Natural killer cell (primary cell): ENCODE data around the gene TES. TPM values are rescaled to one million over a fixed set of nuclear protein-coding genes. Genes with fewer than 3 reads are reported as not detected.

Experiments
- ATAC-seq, 3 donors: fragments of 150-1000 bp in 2 of 3; fragments of 200-7000 bp in 1 of 3; cut with Tn5 transposase; 1 replicate in 1 of 3; 2 replicates in 2 of 3; pipeline ENCODE4 v1.10.0; 2021; ENCODE audit warnings: mild to moderate bottlenecking in 2 of 3, moderate library complexity in 2 of 3
- DNase-seq, 2 donors: peaks; one replicate each; pipeline versions ENCODE4 v3.0.0 to v3.0.0-alpha.2; 2013 to 2021; ENCODE audit warnings: mixed read lengths in 1 of 2
- H3K27ac ChIP-seq: one replicate; pipeline ENCODE4 v1.5.1; 2013; ENCODE audit warnings: mild to moderate bottlenecking, low read length
- H3K27me3 ChIP-seq: one replicate; pipeline ENCODE4 v1.6.1; 2013; ENCODE audit warnings: low read length; ENCODE audit not compliant: control insufficient read depth, insufficient read depth
- H3K36me3 ChIP-seq: one replicate; pipeline ENCODE4 v1.6.1; 2013; ENCODE audit warnings: low read length; ENCODE audit not compliant: control insufficient read depth, insufficient read depth
- H3K4me1 ChIP-seq: one replicate; pipeline ENCODE4 v1.6.1; 2013; ENCODE audit warnings: low read length; ENCODE audit not compliant: control insufficient read depth, insufficient read depth
- H3K4me3 ChIP-seq: one replicate; pipeline ENCODE4 v1.5.1; 2013; ENCODE audit warnings: low read length
- H3K9me3 ChIP-seq: one replicate; pipeline ENCODE4 v1.6.1; 2013; ENCODE audit warnings: low read length; ENCODE audit not compliant: control insufficient read depth, insufficient read depth
- H3K27ac Mint-ChIP-seq, 2 donors: one replicate each; pipeline ENCODE4 v1.8.0; 2022; ENCODE audit warnings: mild to moderate bottlenecking in 2 of 2, mixed read lengths in 2 of 2, moderate library complexity in 1 of 2
- H3K27me3 Mint-ChIP-seq, 2 donors: one replicate each; pipeline ENCODE4 v1.8.0; 2022; ENCODE audit warnings: low read depth in 2 of 2, mixed read lengths in 2 of 2
- H3K36me3 Mint-ChIP-seq: one replicate; pipeline ENCODE4 v1.8.0; 2022; ENCODE audit warnings: mixed read lengths
- H3K4me1 Mint-ChIP-seq, 2 donors: one replicate each; pipeline ENCODE4 v1.8.0; 2022; ENCODE audit warnings: mixed read lengths in 2 of 2
- H3K4me3 Mint-ChIP-seq: one replicate; pipeline ENCODE4 v1.8.0; 2022; ENCODE audit warnings: mild to moderate bottlenecking, moderate library complexity, mixed read lengths
- H3K9me3 Mint-ChIP-seq, 2 donors: one replicate each; pipeline ENCODE4 v1.8.0; 2022; ENCODE audit warnings: mixed read lengths in 2 of 2
- WGBS: methylation state at CpG from one replicate; pipeline ENCODE4 v1.1.7; 2013; ENCODE audit warnings: missing lambda C conversion rate; ENCODE audit not compliant: insufficient coverage; 5-methylcytosine and 5-hydroxymethylcytosine counted together
- intact Hi-C: fragments of 100-400 bp; cut with micrococcal nuclease; formaldehyde crosslinking; loops from one replicate; pipeline ENCODE4 v1.14.2; 2022
- total RNA-seq, 4 donors: library from RNA; stranded (reverse); fragments of 120-200 nt in 1 of 4; gene quantifications; one replicate each; pipeline versions ENCODE4 v1.2.3 to v1.2.4, GENCODE V29; 2013 to 2022
- TF ChIP-seq, protein P1 (sequence below): fragments of 200-600 bp; IDR thresholded peaks from one replicate; pipeline ENCODE4 v1.8.0; 2022; ENCODE audit warnings: antibody characterized with exemption

Gene TES
- total RNA-seq, 3 donors from 2014 or later (not counting 1 experiment from before 2014, with no cell fraction given): 220 to 269 (median 227) TPM

DNA sequence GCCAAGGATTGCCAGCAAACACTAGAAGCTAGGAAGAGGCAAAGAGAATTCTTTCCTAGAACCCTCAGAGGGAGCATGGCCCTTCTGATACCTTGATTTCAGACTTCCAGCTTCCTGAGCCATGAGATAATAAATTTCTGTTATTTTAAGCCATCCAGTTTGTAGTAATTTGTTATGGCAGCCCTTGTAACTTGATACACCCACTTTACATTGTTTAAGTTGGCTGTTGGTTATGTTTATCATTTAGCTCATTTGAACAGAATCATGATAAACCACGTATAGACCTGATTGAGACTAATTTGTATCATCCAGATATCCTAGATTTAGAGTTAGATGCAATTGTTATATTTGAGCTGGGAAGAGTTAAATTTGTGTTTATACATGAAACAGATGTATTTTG, 9.4 kb upstream of the TES start:
- Mint-ChIP-seq H3K27me3 (peaks cover 3 to 7% of the 10 kb centered on the region in 2 donors), H3K4me3 (no peak overlapping the region), H3K9me3 (no peaks in the 10 kb centered on the region), H3K27ac (no peak overlapping the region), H3K4me1 (no peaks in the 10 kb centered on the region), H3K36me3 (no peaks in the 10 kb centered on the region)
- no peak overlapping the region for H3K4me3 ChIP-seq
- H3K4me1 ChIP-seq: no peaks in the 10 kb centered on the region
- TF ChIP-seq, protein P1, sequence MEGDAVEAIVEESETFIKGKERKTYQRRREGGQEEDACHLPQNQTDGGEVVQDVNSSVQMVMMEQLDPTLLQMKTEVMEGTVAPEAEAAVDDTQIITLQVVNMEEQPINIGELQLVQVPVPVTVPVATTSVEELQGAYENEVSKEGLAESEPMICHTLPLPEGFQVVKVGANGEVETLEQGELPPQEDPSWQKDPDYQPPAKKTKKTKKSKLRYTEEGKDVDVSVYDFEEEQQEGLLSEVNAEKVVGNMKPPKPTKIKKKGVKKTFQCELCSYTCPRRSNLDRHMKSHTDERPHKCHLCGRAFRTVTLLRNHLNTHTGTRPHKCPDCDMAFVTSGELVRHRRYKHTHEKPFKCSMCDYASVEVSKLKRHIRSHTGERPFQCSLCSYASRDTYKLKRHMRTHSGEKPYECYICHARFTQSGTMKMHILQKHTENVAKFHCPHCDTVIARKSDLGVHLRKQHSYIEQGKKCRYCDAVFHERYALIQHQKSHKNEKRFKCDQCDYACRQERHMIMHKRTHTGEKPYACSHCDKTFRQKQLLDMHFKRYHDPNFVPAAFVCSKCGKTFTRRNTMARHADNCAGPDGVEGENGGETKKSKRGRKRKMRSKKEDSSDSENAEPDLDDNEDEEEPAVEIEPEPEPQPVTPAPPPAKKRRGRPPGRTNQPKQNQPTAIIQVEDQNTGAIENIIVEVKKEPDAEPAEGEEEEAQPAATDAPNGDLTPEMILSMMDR: no peak
- ATAC-seq (no peak), DNase-seq (no peak)
- intact Hi-C loops: no loop called here
- no peaks in the 10 kb centered on the region for H3K9me3 ChIP-seq
- WGBS: 100% methylated on average over 1 of the region's 1 CpG
- no peaks in the 10 kb centered on the region for H3K27me3 ChIP-seq
- no peaks in the 10 kb centered on the region for H3K36me3 ChIP-seq
- no peak overlapping the region for H3K27ac ChIP-seq

DNA sequence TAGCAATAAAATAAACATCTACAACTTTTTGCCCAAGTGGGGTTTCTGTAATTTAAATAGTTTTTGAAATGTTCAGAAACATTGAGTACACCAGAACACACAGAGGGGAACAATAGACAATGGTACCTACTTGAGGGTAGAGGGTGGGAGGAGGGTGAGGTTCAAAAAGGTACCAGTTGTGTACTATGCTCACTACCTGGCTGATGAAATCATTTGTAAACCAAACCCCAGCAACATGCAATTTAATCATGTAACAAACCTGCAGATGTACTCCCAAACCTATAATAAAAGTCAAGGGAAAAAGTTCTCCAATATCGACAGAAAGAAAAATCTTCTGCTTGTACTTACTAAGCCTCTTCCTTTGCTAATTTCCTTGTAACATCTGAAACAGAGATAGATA, 4.2 kb upstream of the TES start:
- no peaks in the 10 kb centered on the region for H3K9me3 Mint-ChIP-seq

DNA sequence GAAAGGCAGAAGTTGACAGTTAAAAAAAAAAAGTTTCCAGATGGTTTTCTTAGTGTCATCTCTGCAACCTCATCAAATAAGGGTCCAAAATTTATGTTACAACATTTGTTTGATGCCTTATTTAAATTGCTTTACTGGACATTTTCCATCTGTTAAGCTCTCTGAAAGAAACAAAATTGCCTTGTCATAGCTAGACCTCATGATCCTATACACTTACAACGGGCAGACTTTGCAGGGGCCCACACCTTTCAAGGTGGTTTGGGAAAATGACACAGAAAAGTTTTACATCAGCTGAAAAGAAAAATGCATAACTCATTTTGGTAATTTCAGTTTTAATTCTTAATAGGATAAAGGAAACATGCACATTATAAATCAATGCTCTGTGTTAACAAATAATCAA, 1.4 kb upstream of the TES start:
- Histone ChIP-seq H3K4me3 (no peak overlapping the region), H3K27me3 (no peaks in the 10 kb centered on the region), H3K27ac (no peak overlapping the region), H3K4me1 (peaks cover 8% of the 10 kb centered on the region), H3K9me3 (no peaks in the 10 kb centered on the region), H3K36me3 (no peaks in the 10 kb centered on the region)
- ATAC-seq (no peak), DNase-seq (no peak)
- no peaks in the 10 kb centered on the region for H3K36me3 Mint-ChIP-seq
- peaks cover 27 to 34% of the 10 kb centered on the region in 2 donors for H3K4me1 Mint-ChIP-seq
- intact Hi-C loops: no loop called here
- TF ChIP-seq, protein P1: no peak
- no peaks in the 10 kb centered on the region for H3K9me3 Mint-ChIP-seq
- no CpG with 5 or more reads among the region's 1 CpG for WGBS
- H3K27ac Mint-ChIP-seq: peak overlapping the region in 1 of 2 donors; percentile 99
- no peaks in the 10 kb centered on the region for H3K27me3 Mint-ChIP-seq
- H3K4me3 Mint-ChIP-seq: no peak overlapping the region

More for the DNA sequence above, 4.2 kb upstream of the TES start:
- Mint-ChIP-seq H3K4me3 (no peak overlapping the region), H3K27me3 (peaks cover 0 to 7% of the 10 kb centered on the region in 2 donors), H3K4me1 (peaks cover 7 to 12% of the 10 kb centered on the region in 2 donors), H3K36me3 (no peaks in the 10 kb centered on the region), H3K27ac (no peak overlapping the region)
- Histone ChIP-seq H3K27me3 (no peaks in the 10 kb centered on the region), H3K36me3 (no peaks in the 10 kb centered on the region), H3K27ac (no peak overlapping the region), H3K4me1 (peaks cover 8% of the 10 kb centered on the region), H3K4me3 (no peak overlapping the region), H3K9me3 (no peaks in the 10 kb centered on the region)
- WGBS: 71% methylated on average over 1 of the region's 1 CpG
- intact Hi-C loops: no loop called here
- no peak for ATAC-seq
- no peak for DNase-seq
- TF ChIP-seq, protein P1: no peak

- WGBS: 93% methylated on average over 4 of the region's 6 CpGs
- intact Hi-C loops: loop anchor here (2.0 to 10.0 kb wide), 3 partner anchors 29 to 1285 kb away; partner anchors contain the start of genes CAPZA2 and MDFIC
- Mint-ChIP-seq H3K27me3 (no peaks in the 10 kb centered on the region), H3K4me1 (peaks cover 33 to 41% of the 10 kb centered on the region in 2 donors), H3K4me3 (peak overlapping the region; percentile 93), H3K27ac (peak overlapping the region; percentile 84 to 99), H3K36me3 (no peaks in the 10 kb centered on the region), H3K9me3 (no peaks in the 10 kb centered on the region)
- TF ChIP-seq, protein P1: no peak
- H3K27me3 ChIP-seq: no peaks in the 10 kb centered on the region
- ATAC-seq (no peak), DNase-seq (peak in 1 of 2 donors; percentile 48)
- no peaks in the 10 kb centered on the region for H3K36me3 ChIP-seq
- H3K4me1 ChIP-seq: peaks cover 13% of the 10 kb centered on the region
- no peaks in the 10 kb centered on the region for H3K9me3 ChIP-seq
- H3K4me3 ChIP-seq: no peak overlapping the region
- peak overlapping the region; percentile 85 for H3K27ac ChIP-seq
Measured at GRCh38 chr7:116209561-116210070, 723 bp upstream of the TES start.
